Activated CD4-positive, alpha-beta T cell treated with anti-CD3 and anti-CD28 coated beads for 24 hours (primary cell): ENCODE data around the gene SPTBN1.
"Not testable (repeated sequence)": the region's sequence is repeated elsewhere in the genome, so short reads cannot be mapped to it uniquely, and the experiment has no call there.

ENCODE experiments used
- DNase-seq, 2 donors: peaks; one replicate each; pipeline ENCODE4 v3.0.0-alpha.2; 2020; ENCODE audit warnings: low read depth in 2 of 2

Gene SPTBN1

GRCh38 chr2:54502731-54503130 is 46.6 kb downstream of the SPTBN1 start:
- no peak for DNase-seq

- no peak for DNase-seq
These were observed 47.1 kb downstream of the SPTBN1 start for GRCh38 chr2:54503192-54503591.

GRCh38 chr2:54503828-54504227 is 47.7 kb downstream of the SPTBN1 start:
- no peak for DNase-seq

- DNase-seq = no peak
These were observed 48.7 kb downstream of the SPTBN1 start for GRCh38 chr2:54504866-54505265.

- DNase-seq = no peak
These were observed 52.4 kb downstream of the SPTBN1 start for GRCh38 chr2:54508541-54508940.

- not testable (repeated sequence) for DNase-seq
These were observed 52.9 kb downstream of the SPTBN1 start for GRCh38 chr2:54509043-54509442.

- DNase-seq = no peak
These were observed 54.8 kb downstream of the SPTBN1 start for GRCh38 chr2:54510916-54511315.

- DNase-seq = no peak
These were observed 56.1 kb downstream of the SPTBN1 start for GRCh38 chr2:54512183-54512582.

GRCh38 chr2:54512663-54513362 is 56.7 kb downstream of the SPTBN1 start:
- no peak for DNase-seq

GRCh38 chr2:54513363-54513715 is 57.2 kb downstream of the SPTBN1 start:
- DNase-seq = no peak

GRCh38 chr2:54514822-54515569 is 58.9 kb downstream of the SPTBN1 start:
- no peak for DNase-seq

GRCh38 chr2:54516842-54517241 is 60.7 kb downstream of the SPTBN1 start:
- DNase-seq = no peak

- not testable (repeated sequence) for DNase-seq
These were observed 61.9 kb downstream of the SPTBN1 start for GRCh38 chr2:54518016-54518415.

- DNase-seq = no peak
These were observed 62.3 kb downstream of the SPTBN1 start for GRCh38 chr2:54518430-54518829.

GRCh38 chr2:54519841-54520459 is 63.8 kb downstream of the SPTBN1 start:
- DNase-seq = no peak

- DNase-seq = no peak
These were observed 64.6 kb downstream of the SPTBN1 start for GRCh38 chr2:54520687-54521086.

GRCh38 chr2:54522624-54523281 is 66.6 kb downstream of the SPTBN1 start:
- DNase-seq = peak; percentile 18 to 55

- DNase-seq = no peak
These were observed 67.3 kb downstream of the SPTBN1 start for GRCh38 chr2:54523324-54523959.

GRCh38 chr2:54524226-54524991 is 68.3 kb downstream of the SPTBN1 start:
- DNase-seq = peak in 1 of 2 donors; percentile 25

GRCh38 chr2:54525321-54525720 is 69.2 kb downstream of the SPTBN1 start:
- no peak for DNase-seq

- DNase-seq = no peak
These were observed 70.2 kb downstream of the SPTBN1 start for GRCh38 chr2:54526226-54526879.
